GM18861 (cell line): ENCODE results near the gene ALKBH6.
"Not testable (repeated sequence)": the region's sequence is repeated elsewhere in the genome, so short reads cannot be mapped to it uniquely, and the experiment has no call there.

Experiments
- ATAC-seq: cut with Tn5 transposase; IDR thresholded peaks from one replicate; pipeline ENCODE4 v1.9.1; 2021; ENCODE audit not compliant: unreplicated experiment

The ALKBH6 gene

GRCh38 chr19:36014012-36014924 lies at the start of gene ALKBH6:
TSS of gene ALKBH6 (minus strand) at chr19:36014213. CDS start at chr19:36013397, 816 bp downstream.
- peak; percentile 89 for ATAC-seq

- no peak for ATAC-seq
These were observed 47.4 kb upstream of the ALKBH6 start for GRCh38 chr19:36061367-36061766.

GRCh38 chr19:36060430-36060829 lies 46.4 kb upstream of the ALKBH6 start:
- no peak for ATAC-seq

GRCh38 chr19:36059180-36059910 lies 45.3 kb upstream of the ALKBH6 start:
- no peak for ATAC-seq

GRCh38 chr19:36058481-36059179 lies 44.6 kb upstream of the ALKBH6 start:
- no peak for ATAC-seq

- peak; percentile 66 for ATAC-seq
These were observed 41.0 kb upstream of the ALKBH6 start, which contains the start of gene WDR62 for GRCh38 chr19:36054733-36055686. TSS of gene WDR62 (plus strand) at chr19:36054897. CDS start at chr19:36054972, 75 bp downstream.

GRCh38 chr19:36054119-36054732 lies 40.2 kb upstream of the ALKBH6 start, which contains the start of gene THAP8:
TSS of gene THAP8 (minus strand) at chr19:36054285. CDS start at chr19:36054217, 68 bp downstream.
- ATAC-seq: peak; percentile 73

- no peak for ATAC-seq
These were observed 37.6 kb upstream of the ALKBH6 start for GRCh38 chr19:36051637-36052036.

- no peak for ATAC-seq
These were observed 37.2 kb upstream of the ALKBH6 start for GRCh38 chr19:36051236-36051635.

- no peak for ATAC-seq
These were observed 35.2 kb upstream of the ALKBH6 start for GRCh38 chr19:36049080-36049698.

GRCh38 chr19:36047835-36048234 lies 33.8 kb upstream of the ALKBH6 start:
- ATAC-seq: no peak

GRCh38 chr19:36046443-36047050 lies 32.5 kb upstream of the ALKBH6 start:
- ATAC-seq: no peak

- ATAC-seq: no peak
These were observed 29.9 kb upstream of the ALKBH6 start for GRCh38 chr19:36043952-36044351.

- no peak for ATAC-seq
These were observed 27.8 kb upstream of the ALKBH6 start for GRCh38 chr19:36041831-36042230.

GRCh38 chr19:36041092-36041491 lies 27.1 kb upstream of the ALKBH6 start:
- not testable (repeated sequence) for ATAC-seq

GRCh38 chr19:36040495-36040894 lies 26.5 kb upstream of the ALKBH6 start:
- no peak for ATAC-seq

- no peak for ATAC-seq
These were observed 18.5 kb upstream of the ALKBH6 start, which contains the start of gene CLIP3 for GRCh38 chr19:36032251-36033104. TSS of gene CLIP3 (minus strand) at chr19:36032873. CDS start at chr19:36032357, 516 bp downstream.

- ATAC-seq: no peak
These were observed 17.3 kb upstream of the ALKBH6 start for GRCh38 chr19:36031308-36031707.
